Stomach (tissue), 9 donors: Measurements from ENCODE around the gene IFNG-AS1. TPM values are rescaled to one million over a fixed set of nuclear protein-coding genes. Genes with fewer than 3 reads are reported as not detected.

ENCODE experiments used
- DNase-seq, 2 donors: peaks; one replicate each; pipeline versions ENCODE4 v3.0.0 to v3.0.0-alpha.2; 2013 to 2019
- H3K27ac ChIP-seq, 5 donors: fragments of 200-600 bp in 4 of 5; sonication (generic) in 4 of 5; one replicate each; pipeline ENCODE4 v1.5.1; 2013 to 2019; ENCODE audit warnings: mild to moderate bottlenecking in 1 of 5, moderate library complexity in 1 of 5
- H3K27me3 ChIP-seq, 3 donors: fragments of 200-600 bp; sonication (generic); one replicate each; pipeline ENCODE4 v1.5.1; 2017 to 2019; ENCODE audit warnings: mixed run types in 1 of 3
- H3K36me3 ChIP-seq, 4 donors: fragments of 200-600 bp; sonication (generic); 1 replicate in 3 of 4; 2 replicates in 1 of 4; pipeline ENCODE4 v1.5.1; 2016 to 2019
- H3K4me1 ChIP-seq, 4 donors: fragments of 200-600 bp; sonication (generic); one replicate each; pipeline ENCODE4 v1.5.1; 2016 to 2019
- H3K4me3 ChIP-seq, 4 donors: fragments of 200-600 bp; sonication (generic) in 3 of 4; one replicate each; pipeline ENCODE4 v1.5.1; 2016 to 2019; ENCODE audit warnings: mild to moderate bottlenecking in 1 of 4
- H3K9me3 ChIP-seq, 4 donors: fragments of 200-600 bp; sonication (generic); one replicate each; pipeline ENCODE4 v1.5.1; 2016 to 2019
- EP300 ChIP-seq: sonication (generic); formaldehyde crosslinking; IDR thresholded peaks from one replicate; pipeline ENCODE4 v1.6.1; 2017; ENCODE audit warnings: antibody characterized with exemption
- POLR2A ChIP-seq, 4 donors: fragments of 450-650 bp; IDR thresholded peaks; one replicate each; pipeline ENCODE4 v1.6.1; 2016; ENCODE audit warnings: antibody characterized with exemption in 4 of 4, control low read depth in 2 of 4, mild to moderate bottlenecking in 1 of 4, moderate library complexity in 1 of 4
- POLR2AphosphoS5 ChIP-seq, 3 donors: sonication (generic); formaldehyde crosslinking; IDR thresholded peaks; one replicate each; pipeline ENCODE4 v1.6.1; 2016; ENCODE audit warnings: antibody characterized with exemption in 3 of 3
- WGBS, 5 donors: extraction: QIAGEN DNeasy Blood & Tissue Kit in 3 of 5; methylation state at CpG; one replicate each; pipeline versions ENCODE4 v1.1.5 to v1.1.7; 2013 to 2018; 5-methylcytosine and 5-hydroxymethylcytosine counted together
- intact Hi-C: fragments of 100-400 bp; cut with DNase I; formaldehyde crosslinking; loops from one replicate; pipeline ENCODE4 v1.15.1; 2023; ENCODE audit warnings: low total_unique reads
- polyA plus RNA-seq, 3 donors: library from polyadenylated mRNA; stranded (reverse); fragments of 200-250 nt; gene quantifications; one replicate each; pipeline ENCODE4 v1.2.3, GENCODE V29; 2013
- total RNA-seq, 5 donors: library from RNA; depleted of rRNA; stranded (reverse); fragments of >200 nt; gene quantifications; one replicate each; pipeline versions ENCODE4 v1.1.0 to v1.2.3, GENCODE V29; 2014 to 2016
- TF ChIP-seq, protein P1 (sequence below), 7 experiments: fragments of 450-650 bp in 4 of 7; fragments of 200-600 bp in 3 of 7; sonication (generic) in 3 of 7; IDR thresholded peaks; one replicate each; pipeline ENCODE4 v1.5.1; 2016 to 2019; ENCODE audit warnings: antibody characterized with exemption in 7 of 7, control low read depth in 2 of 7, mild to moderate bottlenecking in 1 of 7
- donor health status: healthy with polysubstance abuse.
- donor health status: Bipolar disorder and iron deficiency.
- donor health status: healthy.

Gene IFNG-AS1
- total and polyA plus RNA-seq, 8 donors, result not detected

DNA sequence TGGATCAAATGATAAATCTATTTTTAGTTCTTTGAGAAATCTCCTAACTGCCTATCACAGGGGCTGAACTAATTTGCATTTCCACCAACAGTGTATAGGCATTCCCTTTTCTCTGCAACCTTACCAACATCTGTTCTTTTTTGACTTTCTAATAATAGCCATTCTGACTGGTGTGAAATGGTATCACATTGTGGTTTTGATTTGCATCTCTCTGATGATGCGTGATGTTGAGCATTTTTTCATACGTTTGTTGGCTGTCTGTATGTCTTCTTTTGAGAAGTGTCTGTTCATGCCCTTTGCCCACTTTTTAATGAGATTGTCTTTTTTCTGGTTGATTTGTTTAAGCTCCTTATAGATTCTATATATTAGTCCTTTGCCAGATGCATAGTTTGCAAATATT, 67.1 kb downstream of the IFNG-AS1 start:
- Histone ChIP-seq H3K9me3 (peaks cover 0 to 18% (median 10%) of the 10 kb centered on the region in 4 donors), H3K4me3 (no peak overlapping the region), H3K36me3 (no peaks in the 10 kb centered on the region), H3K27ac (no peak overlapping the region), H3K4me1 (no peaks in the 10 kb centered on the region), H3K27me3 (no peaks in the 10 kb centered on the region)
- intact Hi-C loops, result no loop called here
- TF ChIP-seq, protein P1, sequence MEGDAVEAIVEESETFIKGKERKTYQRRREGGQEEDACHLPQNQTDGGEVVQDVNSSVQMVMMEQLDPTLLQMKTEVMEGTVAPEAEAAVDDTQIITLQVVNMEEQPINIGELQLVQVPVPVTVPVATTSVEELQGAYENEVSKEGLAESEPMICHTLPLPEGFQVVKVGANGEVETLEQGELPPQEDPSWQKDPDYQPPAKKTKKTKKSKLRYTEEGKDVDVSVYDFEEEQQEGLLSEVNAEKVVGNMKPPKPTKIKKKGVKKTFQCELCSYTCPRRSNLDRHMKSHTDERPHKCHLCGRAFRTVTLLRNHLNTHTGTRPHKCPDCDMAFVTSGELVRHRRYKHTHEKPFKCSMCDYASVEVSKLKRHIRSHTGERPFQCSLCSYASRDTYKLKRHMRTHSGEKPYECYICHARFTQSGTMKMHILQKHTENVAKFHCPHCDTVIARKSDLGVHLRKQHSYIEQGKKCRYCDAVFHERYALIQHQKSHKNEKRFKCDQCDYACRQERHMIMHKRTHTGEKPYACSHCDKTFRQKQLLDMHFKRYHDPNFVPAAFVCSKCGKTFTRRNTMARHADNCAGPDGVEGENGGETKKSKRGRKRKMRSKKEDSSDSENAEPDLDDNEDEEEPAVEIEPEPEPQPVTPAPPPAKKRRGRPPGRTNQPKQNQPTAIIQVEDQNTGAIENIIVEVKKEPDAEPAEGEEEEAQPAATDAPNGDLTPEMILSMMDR (IDR thresholded peaks at IDR 0.05), result no peak
- no peak for TF ChIP-seq POLR2A (IDR thresholded peaks at IDR 0.05)
- TF ChIP-seq POLR2AphosphoS5 (IDR thresholded peaks at IDR 0.05), result no peak
- no peak for TF ChIP-seq EP300
- DNase-seq, result no peak
- 78 to 85% (median 85%) methylated on average over 2 of the region's 2 CpGs for WGBS, 5 donors

DNA sequence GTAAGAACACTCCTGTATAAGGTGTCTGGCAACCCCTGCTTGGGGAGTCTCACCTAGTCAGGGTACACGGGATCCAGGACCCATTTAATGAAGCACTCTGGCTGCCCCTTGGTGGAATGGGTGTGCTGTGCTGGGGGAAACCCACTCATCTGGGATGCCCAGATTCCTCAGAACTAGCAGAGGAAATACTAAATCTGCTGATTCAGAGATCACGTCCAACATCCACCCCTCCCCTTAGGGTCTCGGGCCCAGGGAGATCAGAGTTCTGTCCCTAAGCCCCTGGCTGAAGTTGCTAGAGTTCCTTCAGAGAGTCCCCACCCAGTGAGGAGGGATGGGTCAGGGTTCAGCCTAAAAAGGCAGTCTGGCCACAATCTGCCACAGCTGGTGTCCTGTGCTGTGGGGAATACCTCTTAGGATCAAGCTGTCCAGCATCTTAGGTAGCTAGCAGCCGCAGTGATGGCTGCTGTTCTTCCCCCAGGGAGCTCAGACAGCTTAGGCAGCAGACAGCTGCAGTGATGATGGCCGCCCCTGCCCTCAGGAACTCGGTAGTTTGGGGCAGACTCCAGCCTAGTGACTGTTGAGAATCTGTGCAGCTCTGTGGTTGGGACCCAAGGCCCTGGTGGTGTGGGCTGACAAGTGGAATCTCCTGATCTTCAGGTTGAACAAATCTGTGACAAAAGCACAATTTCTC, 74.8 kb downstream of the IFNG-AS1 start:
- intact Hi-C loops, result no loop called here
- Histone ChIP-seq H3K27ac (no peak overlapping the region), H3K4me3 (no peak overlapping the region), H3K27me3 (no peaks in the 10 kb centered on the region), H3K36me3 (no peaks in the 10 kb centered on the region), H3K4me1 (no peaks in the 10 kb centered on the region), H3K9me3 (peaks cover 0 to 23% (median 20%) of the 10 kb centered on the region in 4 donors)
- no peak for TF ChIP-seq EP300
- TF ChIP-seq POLR2A (IDR thresholded peaks at IDR 0.05), result no peak
- TF ChIP-seq, protein P1 (IDR thresholded peaks at IDR 0.05), result no peak
- TF ChIP-seq POLR2AphosphoS5 (IDR thresholded peaks at IDR 0.05), result no peak
- WGBS, 5 donors, result 74 to 88% (median 78%) methylated on average over 3 to 6 of the region's 6 CpGs
- no peak for DNase-seq

DNA sequence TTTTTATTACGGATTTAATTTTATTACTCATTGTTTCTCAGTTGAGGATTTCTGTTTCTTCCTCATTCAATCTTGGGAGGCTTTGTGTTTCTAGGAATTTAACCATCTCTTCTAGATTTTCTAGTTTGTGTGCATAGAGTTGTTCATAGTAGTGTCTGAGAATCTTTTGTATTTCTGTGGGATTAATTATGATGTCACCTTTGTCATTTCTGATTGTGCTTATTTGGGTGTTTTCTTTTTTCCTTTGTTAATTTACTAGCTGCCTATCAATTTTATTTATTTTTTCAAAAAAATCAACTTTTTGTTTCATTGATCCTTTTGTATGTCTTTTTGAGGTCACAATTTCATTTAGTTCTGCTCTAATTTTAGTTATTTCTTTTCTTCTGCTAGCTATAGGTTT, 75.9 kb downstream of the IFNG-AS1 start:
- Histone ChIP-seq H3K9me3 (peaks cover 0 to 16% (median 14%) of the 10 kb centered on the region in 4 donors), H3K4me1 (no peaks in the 10 kb centered on the region), H3K27ac (no peak overlapping the region), H3K4me3 (no peak overlapping the region), H3K27me3 (no peaks in the 10 kb centered on the region), H3K36me3 (no peaks in the 10 kb centered on the region)
- no peak for DNase-seq
- intact Hi-C loops, result no loop called here
- WGBS, 5 donors, result 86 to 100% (median 97%) methylated on average over 1 of the region's 1 CpG
- TF ChIP-seq POLR2AphosphoS5 (IDR thresholded peaks at IDR 0.05), result no peak
- TF ChIP-seq, protein P1 (IDR thresholded peaks at IDR 0.05), result no peak
- TF ChIP-seq EP300, result no peak
- no peak for TF ChIP-seq POLR2A (IDR thresholded peaks at IDR 0.05)

DNA sequence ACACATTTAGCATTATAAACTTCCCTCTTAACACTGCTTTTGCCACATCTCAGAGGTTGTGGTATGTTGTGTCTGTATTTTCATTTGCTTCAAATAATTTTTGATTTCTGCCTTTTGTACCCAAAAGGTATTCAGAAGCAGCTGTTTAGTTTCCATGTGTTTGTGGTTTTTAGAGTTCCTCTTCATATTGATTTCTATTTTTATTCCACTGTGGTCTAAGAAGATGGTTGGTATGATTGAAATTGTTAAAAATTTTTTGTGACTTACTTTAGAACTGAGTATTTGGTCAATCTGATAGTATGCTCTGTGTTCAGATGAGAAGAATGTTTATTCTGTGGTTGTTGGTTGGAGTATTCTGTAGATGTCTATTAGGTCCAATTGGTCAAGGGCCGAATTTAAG, 76.4 kb downstream of the IFNG-AS1 start:
- Histone ChIP-seq H3K4me1 (no peaks in the 10 kb centered on the region), H3K27me3 (no peaks in the 10 kb centered on the region), H3K9me3 (peaks cover 0 to 16% (median 13%) of the 10 kb centered on the region in 4 donors), H3K27ac (no peak overlapping the region), H3K36me3 (no peaks in the 10 kb centered on the region), H3K4me3 (no peak overlapping the region)
- TF ChIP-seq, protein P1 (IDR thresholded peaks at IDR 0.05), result no peak
- TF ChIP-seq POLR2A (IDR thresholded peaks at IDR 0.05) (no peak), EP300 (no peak), POLR2AphosphoS5 (IDR thresholded peaks at IDR 0.05) (no peak)
- no peak for DNase-seq
- WGBS, 5 donors, result 83 to 96% (median 92%) methylated on average over 1 of the region's 1 CpG
- intact Hi-C loops, result no loop called here
